HCT116 (cell line): ENCODE results near the gene TNFRSF1A. TPM values are rescaled to one million over a fixed set of nuclear protein-coding genes. Genes with fewer than 3 reads are reported as not detected.
A peak's percentile ranks its signal among the peaks of the same experiment; 100 is the strongest.

ENCODE experiments used
- ATAC-seq: fragments of 200-7000 bp; cut with Tn5 transposase; 2 replicates; pipeline ENCODE4 v1.9.1; 2020; ENCODE audit warnings: mild to moderate bottlenecking, moderate library complexity
- BruUV-seq: library from RNA; stranded (reverse); fragments of 400-500 nt; replicated peaks from 2 replicates; lab custom pipeline; 2021; lab: Mats Ljungman, UMichigan
- CTCF ChIA-PET: fragments of 300-600 bp; sonication (Branson Sonifier 250); formaldehyde crosslinking; loops from one replicate; lab custom pipeline; 2021; ENCODE audit warnings: antibody characterized with exemption; lab: Charles Lee
- POLR2A ChIA-PET: fragments of 300-600, 350-600 bp; sonication (Branson Sonifier 250); formaldehyde crosslinking; loops from one replicate; lab custom pipeline; 2021; ENCODE audit warnings: antibody characterized with exemption; lab: Charles Lee
- RAD21 ChIA-PET, 2 experiments: fragments of 300-600 bp; sonication (Branson Sonifier 250); formaldehyde crosslinking; loops; one replicate each; lab custom pipeline; 2023; ENCODE audit warnings: low total read pairs in 2 of 2; ENCODE audit not compliant: uncharacterized antibody in 2 of 2, unreplicated experiment in 2 of 2, low non-redundant PET in 1 of 2; lab: Charles Lee
- DNase-seq: peaks from one replicate; pipeline ENCODE4 v3.0.0-alpha.2; 2010; ENCODE audit warnings: low read depth, low spot score
- H2AFZ ChIP-seq: fragments of 200-600 bp; shearing (Covaris generic), sonication (generic); 2 replicates; pipeline ENCODE4 v1.6.1; 2017; ENCODE audit warnings: low read depth, mixed run types, mixed read lengths, antibody characterized with exemption, low read length; ENCODE audit not compliant: poor library complexity, severe bottlenecking
- H3K27ac ChIP-seq: 2 replicates; pipeline ENCODE4 v1.5.1; 2012; ENCODE audit warnings: low read depth, low read length
- H3K27me3 ChIP-seq: fragments of 200-600 bp; sonication (generic); 2 replicates; pipeline ENCODE4 v1.6.1; 2016; ENCODE audit warnings: mixed run types, low read length, mixed read lengths; ENCODE audit not compliant: insufficient read depth
- H3K36me3 ChIP-seq, 2 experiments: fragments of 200-500 bp in 1 of 2; fragments of 200-600 bp in 1 of 2; sonication (Bioruptor generic) in 1 of 2; sonication (generic) in 1 of 2; 2 replicates each; pipeline versions ENCODE4 v1.5.1 to v1.6.1; 2014 to 2016; ENCODE audit warnings: low read length in 2 of 2, inconsistent platforms in 1 of 2, mixed read lengths in 1 of 2, mixed run types in 1 of 2; ENCODE audit not compliant: insufficient read depth in 2 of 2, control insufficient read depth in 1 of 2
- H3K4me1 ChIP-seq, 2 experiments: fragments of 200-600 bp in 1 of 2; sonication (generic) in 1 of 2; 2 replicates each; pipeline versions ENCODE4 v1.5.1 to v1.6.1; 2012 to 2017; ENCODE audit warnings: low read length in 2 of 2, inconsistent platforms in 1 of 2, mild to moderate bottlenecking in 1 of 2, mixed read lengths in 1 of 2, mixed run types in 1 of 2, moderate library complexity in 1 of 2; ENCODE audit not compliant: insufficient read depth in 2 of 2, control insufficient read depth in 1 of 2
- H3K4me2 ChIP-seq: fragments of 200-600 bp; sonication (generic); 2 replicates; pipeline ENCODE4 v1.6.1; 2017; ENCODE audit warnings: mixed run types, low read length, mixed read lengths
- H3K4me3 ChIP-seq, 2 experiments: fragments of 200-600 bp in 1 of 2; sonication (generic) in 1 of 2; replicated peaks in 1 of 2; 2 replicates each; pipeline ENCODE4 v1.5.1; 2011 to 2016; ENCODE audit warnings: low read length in 2 of 2, control low read depth in 1 of 2, low read depth in 1 of 2, mild to moderate bottlenecking in 1 of 2, mixed read lengths in 1 of 2, mixed run types in 1 of 2
- H3K79me2 ChIP-seq: fragments of 200-600 bp; sonication (generic); 2 replicates; pipeline ENCODE4 v1.6.1; 2017; ENCODE audit warnings: mild to moderate bottlenecking, mixed run types, low read length, moderate library complexity, mixed read lengths; ENCODE audit not compliant: insufficient read depth
- H3K9ac ChIP-seq: fragments of 200-600 bp; sonication (generic); 2 replicates; pipeline ENCODE4 v1.6.1; 2016; ENCODE audit warnings: low read length, mixed read lengths
- H3K9me2 ChIP-seq: fragments of 200-600 bp; sonication (generic), shearing (Covaris generic); 2 replicates; pipeline ENCODE4 v1.6.1; 2017; ENCODE audit warnings: mixed run types, mild to moderate bottlenecking, moderate library complexity; ENCODE audit not compliant: insufficient read depth
- H3K9me3 ChIP-seq, 2 experiments: fragments of 200-500 bp in 1 of 2; fragments of 200-600 bp in 1 of 2; sonication (Bioruptor generic) in 1 of 2; sonication (generic) in 1 of 2; 2 replicates each; pipeline ENCODE4 v1.6.1; 2014 to 2017; ENCODE audit warnings: low read length in 2 of 2, mixed read lengths in 2 of 2, inconsistent platforms in 1 of 2, low read depth in 1 of 2, mild to moderate bottlenecking in 1 of 2, mixed run types in 1 of 2, moderate library complexity in 1 of 2; ENCODE audit not compliant: control insufficient read depth in 1 of 2, insufficient read depth in 1 of 2
- H4K20me1 ChIP-seq: fragments of 200-600 bp; sonication (generic), shearing (Covaris generic); 2 replicates; pipeline ENCODE4 v1.6.1; 2017; ENCODE audit warnings: mixed run types, mild to moderate bottlenecking, moderate library complexity; ENCODE audit not compliant: insufficient read depth
- CTCF ChIP-seq, 3 experiments: fragments of 200-600 bp in 1 of 3; sonication (generic) in 1 of 3; IDR thresholded peaks in 2 of 3; conservative IDR thresholded peaks in 1 of 3; 2 replicates each; pipeline ENCODE4 v1.5.1; 2012 to 2017; ENCODE audit warnings: low read depth in 2 of 3, low read length in 2 of 3, antibody characterized with exemption in 1 of 3, borderline replicate concordance in 1 of 3, control low read depth in 1 of 3, mild to moderate bottlenecking in 1 of 3, mixed read lengths in 1 of 3, mixed run types in 1 of 3, moderate library complexity in 1 of 3; ENCODE audit not compliant: insufficient read depth in 1 of 3
- ELF1 ChIP-seq: IDR thresholded peaks from 2 replicates; pipeline ENCODE4 v1.6.1; 2012; ENCODE audit warnings: low read depth, borderline replicate concordance
- FOSL1 ChIP-seq: IDR thresholded peaks from 2 replicates; pipeline ENCODE4 v1.6.1; 2012; ENCODE audit warnings: low read depth
- TCF7L2 ChIP-seq: IDR thresholded peaks from 2 replicates; pipeline ENCODE4 v1.7.0; 2011; ENCODE audit warnings: borderline replicate concordance, inconsistent platforms; ENCODE audit not compliant: insufficient read depth, insufficient read length; ENCODE audit errors: extremely low read depth
- ZNF274 ChIP-seq: fragments of 200-500 bp; sonication (Bioruptor generic); IDR thresholded peaks from 2 replicates; pipeline ENCODE4 v1.6.1; 2014; ENCODE audit warnings: mild to moderate bottlenecking, low read depth, low read length, inconsistent platforms
- intact Hi-C: fragments of 100-400 bp; cut with micrococcal nuclease; formaldehyde crosslinking; loops from 2 replicates; pipeline ENCODE4 v1.10.0; 2022
- total RNA-seq: library from RNA; stranded (reverse); gene quantifications from one replicate; pipeline ENCODE4 v1.2.1, GENCODE V29; 2021; ENCODE audit not compliant: unreplicated experiment

The TNFRSF1A gene
- total RNA-seq, 1 experiment from 2014 or later = 129 TPM

GRCh38 chr12:6346942-6347341 is 5.1 kb upstream of the TNFRSF1A start:
- BruUV-seq = TSS peak; percentile 45
- CTCF ChIA-PET = interaction anchor here (1.9 kb wide), 1 partner anchor 9 kb away, joined by 9 read pairs; no protein-coding TSS in a partner anchor
- RAD21 ChIA-PET = no interaction called here
- H3K79me2 ChIP-seq = peaks cover 4% of the 10 kb centered on the region
- POLR2A ChIA-PET = no interaction called here
- H3K4me2 ChIP-seq = peak overlapping the region; percentile 73; the same call in 1 of the 2 replicates
- TF ChIP-seq CTCF (IDR thresholded peaks at IDR 0.05 in 2 of 3, conservative IDR thresholded peaks at IDR 0.05 in 1 of 3; ENCODE audit: borderline replicate concordance in 1 of 3, insufficient read depth in 1 of 3, low read depth in 2 of 3, low read length in 2 of 3) = no peak
- TF ChIP-seq FOSL1 = no peak
- no peak for TF ChIP-seq TCF7L2
- TF ChIP-seq ELF1 = no peak
- no peak for TF ChIP-seq ZNF274
- H3K4me3 ChIP-seq = no peak overlapping the region
- no peak for ATAC-seq
- no peaks in the 10 kb centered on the region for H3K9me3 ChIP-seq
- H3K27ac ChIP-seq = no peak overlapping the region
- no peaks in the 10 kb centered on the region for H3K9me2 ChIP-seq
- peaks cover 42 to 54% of the 10 kb centered on the region in 2 experiments for H3K4me1 ChIP-seq
- H3K9ac ChIP-seq = no peak overlapping the region
- H2AFZ ChIP-seq = no peak overlapping the region
- intact Hi-C loops = no loop called here
- DNase-seq = no peak
- H3K27me3 ChIP-seq = no peaks in the 10 kb centered on the region
- H3K36me3 ChIP-seq = peaks cover 3 to 12% of the 10 kb centered on the region in 2 experiments; a peak in 1 of 4 replicates
- H4K20me1 ChIP-seq = no peaks in the 10 kb centered on the region
